Pancreas (tissue), 10 donors: ENCODE measurements around the gene CSF1. TPM values are rescaled to one million over a fixed set of nuclear protein-coding genes. Genes with fewer than 3 reads are reported as not detected.
A peak's percentile ranks its signal among the peaks of the same experiment; 100 is the strongest.

ENCODE experiments used
- ATAC-seq, 4 donors: fragments of 200-7000 bp; cut with Tn5 transposase; one replicate each; pipeline versions ENCODE4 v1.8.0 to v1.9.1; 2020; ENCODE audit warnings: mild to moderate bottlenecking in 4 of 4, moderate library complexity in 4 of 4
- DNase-seq, 6 donors: peaks; one replicate each; pipeline ENCODE4 v3.0.0-alpha.2; 2020
- FAIRE-seq: peaks from 2 replicates; lab custom pipeline; 2012; peaks lifted over from hg19 to GRCh38; lab: Jason Lieb, UNC
- H3K27ac ChIP-seq, 4 donors: fragments of 200-600 bp; sonication (generic); 1 replicate in 3 of 4; 2 replicates in 1 of 4; pipeline versions ENCODE4 v1.5.0 to v1.8.0; 2020
- H3K27me3 ChIP-seq, 4 donors: fragments of 200-600 bp; one replicate each; pipeline ENCODE4 v1.8.0; 2021
- H3K36me3 ChIP-seq, 3 donors: fragments of 200-600 bp; sonication (generic) in 1 of 3; one replicate each; pipeline versions ENCODE4 v1.5.0 to v1.8.0; 2020 to 2021
- H3K4me1 ChIP-seq, 3 donors: fragments of 200-600 bp; one replicate each; pipeline ENCODE4 v1.8.0; 2021
- H3K4me3 ChIP-seq, 4 donors: fragments of 200-600 bp; sonication (generic) in 2 of 4; one replicate each; pipeline versions ENCODE4 v1.5.0 to v1.8.0; 2020 to 2021
- H3K9me3 ChIP-seq, 4 donors: fragments of 200-600 bp; one replicate each; pipeline ENCODE4 v1.8.0; 2021
- WGBS, 2 donors: extraction: QIAGEN DNeasy Blood & Tissue Kit; methylation state at CpG; one replicate each; pipeline ENCODE4 v1.1.7; 2013; 5-methylcytosine and 5-hydroxymethylcytosine counted together
- intact Hi-C, 3 donors: fragments of 100-400 bp; cut with DNase I; formaldehyde crosslinking; loops; one replicate each; pipeline versions ENCODE4 v1.11.1 to v1.14.2; 2022
- polyA plus RNA-seq, 2 donors: library from polyadenylated mRNA; stranded (reverse); fragments of 200-250 nt; gene quantifications; one replicate each; pipeline ENCODE4 v1.2.3, GENCODE V29; 2013
- total RNA-seq, 6 donors: library from RNA; stranded (reverse); fragmentation: NEBNext Ultra II Directional in 4 of 6; extraction: Animal tissue kit (Norgen Biotek cat#: 25700) in 4 of 6; gene quantifications; one replicate each; pipeline versions ENCODE4 v1.2.1 to v1.2.4, GENCODE V29; 2021 to 2023
- TF ChIP-seq, protein P1 (sequence below), 4 donors: fragments of 200-600 bp; sonication (generic) in 3 of 4; IDR thresholded peaks; one replicate each; pipeline versions ENCODE4 v1.5.0 to v1.8.0; 2021; ENCODE audit warnings: antibody characterized with exemption in 4 of 4
- donor health status: healthy with polysubstance abuse.
- donor health status: DM: no; HTN: no; CAD: no; lungs with moderate emphysema.
- donor health status: DM: no; HTN: no; CAD: no.
- donor health status: control.
- donor health status: control.
- donor health status: Bipolar disorder and iron deficiency.
- donor health status: DM: yes; HTN: yes; CAD: no.
- donor health status: DM: no; HTN: no; CAD: no.
- donor health status: DM: no; HTN: no; CAD: no.
- donor health status: DM: yes; HTN: yes; CAD: no.

Gene CSF1
- total and polyA plus RNA-seq, 8 donors = 6.7 to 38.3 (median 15.6) TPM

GRCh38 chr1:109944541-109944940 lies 33.9 kb downstream of the CSF1 start:
- WGBS, 2 donors = 90 to 93% methylated on average over 2 of the region's 2 CpGs
- FAIRE-seq (no peak), ATAC-seq (no peak), DNase-seq (no peak)
- Histone ChIP-seq H3K9me3 (no peaks in the 10 kb centered on the region), H3K4me1 (peaks cover 6 to 26% (median 17%) of the 10 kb centered on the region in 3 donors), H3K36me3 (no peaks in the 10 kb centered on the region), H3K27me3 (no peaks in the 10 kb centered on the region), H3K27ac (no peak overlapping the region), H3K4me3 (no peak overlapping the region)
- TF ChIP-seq, protein P1, sequence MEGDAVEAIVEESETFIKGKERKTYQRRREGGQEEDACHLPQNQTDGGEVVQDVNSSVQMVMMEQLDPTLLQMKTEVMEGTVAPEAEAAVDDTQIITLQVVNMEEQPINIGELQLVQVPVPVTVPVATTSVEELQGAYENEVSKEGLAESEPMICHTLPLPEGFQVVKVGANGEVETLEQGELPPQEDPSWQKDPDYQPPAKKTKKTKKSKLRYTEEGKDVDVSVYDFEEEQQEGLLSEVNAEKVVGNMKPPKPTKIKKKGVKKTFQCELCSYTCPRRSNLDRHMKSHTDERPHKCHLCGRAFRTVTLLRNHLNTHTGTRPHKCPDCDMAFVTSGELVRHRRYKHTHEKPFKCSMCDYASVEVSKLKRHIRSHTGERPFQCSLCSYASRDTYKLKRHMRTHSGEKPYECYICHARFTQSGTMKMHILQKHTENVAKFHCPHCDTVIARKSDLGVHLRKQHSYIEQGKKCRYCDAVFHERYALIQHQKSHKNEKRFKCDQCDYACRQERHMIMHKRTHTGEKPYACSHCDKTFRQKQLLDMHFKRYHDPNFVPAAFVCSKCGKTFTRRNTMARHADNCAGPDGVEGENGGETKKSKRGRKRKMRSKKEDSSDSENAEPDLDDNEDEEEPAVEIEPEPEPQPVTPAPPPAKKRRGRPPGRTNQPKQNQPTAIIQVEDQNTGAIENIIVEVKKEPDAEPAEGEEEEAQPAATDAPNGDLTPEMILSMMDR (IDR thresholded peaks at IDR 0.05) = no peak
- intact Hi-C loops = no loop called here

GRCh38 chr1:109946511-109946910 lies 35.9 kb downstream of the CSF1 start:
- peak overlapping the region; percentile 11 to 72 (median 62) for H3K27ac ChIP-seq
- TF ChIP-seq, protein P1 (IDR thresholded peaks at IDR 0.05) = no peak
- ATAC-seq (no peak), DNase-seq (no peak), FAIRE-seq (no peak)
- H3K4me3 ChIP-seq = no peak overlapping the region
- no peaks in the 10 kb centered on the region for H3K9me3 ChIP-seq
- no peaks in the 10 kb centered on the region for H3K36me3 ChIP-seq
- intact Hi-C loops = no loop called here
- H3K4me1 ChIP-seq = peaks cover 6 to 26% (median 17%) of the 10 kb centered on the region in 3 donors
- no peaks in the 10 kb centered on the region for H3K27me3 ChIP-seq
- WGBS, 2 donors = 77 to 86% methylated on average over 6 of the region's 6 CpGs

GRCh38 chr1:109947582-109948284 lies 37.1 kb downstream of the CSF1 start:
- ATAC-seq (peak; percentile 72 to 80 (median 76)), FAIRE-seq (no peak), DNase-seq (no peak)
- intact Hi-C loops = no loop called here
- TF ChIP-seq, protein P1 (IDR thresholded peaks at IDR 0.05) = no peak
- Histone ChIP-seq H3K27me3 (no peaks in the 10 kb centered on the region), H3K4me1 (peaks cover 6 to 26% (median 17%) of the 10 kb centered on the region in 3 donors), H3K9me3 (no peaks in the 10 kb centered on the region), H3K27ac (peak overlapping the region in 3 of 4 donors; percentile 62 to 72 (median 62)), H3K36me3 (no peaks in the 10 kb centered on the region), H3K4me3 (no peak overlapping the region)
- WGBS, 2 donors = 39 to 41% methylated on average over 10 of the region's 10 CpGs

- H3K27me3 ChIP-seq = no peaks in the 10 kb centered on the region
- no peak overlapping the region for H3K4me3 ChIP-seq
- FAIRE-seq (no peak), DNase-seq (no peak), ATAC-seq (peak; percentile 71 to 82 (median 79))
- peak overlapping the region in 3 of 4 donors; percentile 62 to 72 (median 62) for H3K27ac ChIP-seq
- TF ChIP-seq, protein P1 (IDR thresholded peaks at IDR 0.05) = no peak
- intact Hi-C loops = no loop called here
- H3K9me3 ChIP-seq = no peaks in the 10 kb centered on the region
- peaks cover 6 to 26% (median 17%) of the 10 kb centered on the region in 3 donors for H3K4me1 ChIP-seq
- no peaks in the 10 kb centered on the region for H3K36me3 ChIP-seq
Observed at GRCh38 chr1:109948285-109948630, 37.6 kb downstream of the CSF1 start.

- intact Hi-C loops = no loop called here
- TF ChIP-seq, protein P1 (IDR thresholded peaks at IDR 0.05) = no peak
- 78 to 94% methylated on average over 1 of the region's 1 CpG for WGBS, 2 donors
- Histone ChIP-seq H3K4me1 (peaks cover 6 to 26% (median 17%) of the 10 kb centered on the region in 3 donors), H3K36me3 (no peaks in the 10 kb centered on the region), H3K4me3 (no peak overlapping the region), H3K27ac (no peak overlapping the region), H3K27me3 (no peaks in the 10 kb centered on the region), H3K9me3 (no peaks in the 10 kb centered on the region)
- DNase-seq (no peak), ATAC-seq (no peak), FAIRE-seq (no peak)
Observed at GRCh38 chr1:109950038-109950437, 39.4 kb downstream of the CSF1 start.
